D341Med (cell line): Measurements from ENCODE around the gene RHNO1.
"Not testable (repeated sequence)": the region's sequence is repeated elsewhere in the genome, so short reads cannot be mapped to it uniquely, and the experiment has no call there.

Experiments used
- DNase-seq: peaks from one replicate; pipeline ENCODE4 v3.0.0; 2012; ENCODE audit warnings: low spot score

Gene RHNO1

GRCh38 chr12:2858944-2859421, 18.0 kb upstream of the RHNO1 start:
- no peak for DNase-seq

- no peak for DNase-seq
These were observed 16.9 kb upstream of the RHNO1 start for GRCh38 chr12:2860170-2860569.

GRCh38 chr12:2862876-2863275, 14.1 kb upstream of the RHNO1 start:
- no peak for DNase-seq

GRCh38 chr12:2863402-2863801, 13.6 kb upstream of the RHNO1 start:
- not testable (repeated sequence) for DNase-seq

GRCh38 chr12:2864198-2864597, 12.8 kb upstream of the RHNO1 start:
- peak; percentile 17 for DNase-seq

GRCh38 chr12:2868986-2869632, 7.9 kb upstream of the RHNO1 start:
- not testable (repeated sequence) for DNase-seq

GRCh38 chr12:2876431-2877046, 484 bp upstream of the RHNO1 start:
- DNase-seq, result peak; percentile 55

GRCh38 chr12:2877953-2878732, 1.1 kb downstream of the RHNO1 start:
- DNase-seq, result no peak

- DNase-seq, result no peak
These were observed 2.8 kb downstream of the RHNO1 start for GRCh38 chr12:2879853-2880252.

GRCh38 chr12:2884810-2885209, 7.8 kb downstream of the RHNO1 start:
- DNase-seq, result no peak

GRCh38 chr12:2886768-2887450, 9.9 kb downstream of the RHNO1 start:
- no peak for DNase-seq

GRCh38 chr12:2890001-2890387, 13.0 kb downstream of the RHNO1 start:
- no peak for DNase-seq

- peak; percentile 99 for DNase-seq
These were observed 13.6 kb downstream of the RHNO1 start, which contains the start of gene TULP3 for GRCh38 chr12:2890388-2891239. Gene TULP3, plus strand, starts transcription at chr12:2890891. Its CDS starts 57 bp downstream, at chr12:2890948.

GRCh38 chr12:2891240-2892053, 14.4 kb downstream of the RHNO1 start:
- peak; percentile 79 for DNase-seq

GRCh38 chr12:2892246-2892645, 15.2 kb downstream of the RHNO1 start:
- no peak for DNase-seq

GRCh38 chr12:2893007-2893406, 16.0 kb downstream of the RHNO1 start:
- no peak for DNase-seq

GRCh38 chr12:2895051-2895451, 18.0 kb downstream of the RHNO1 start:
- no peak for DNase-seq

GRCh38 chr12:2895511-2895910, 18.5 kb downstream of the RHNO1 start:
- DNase-seq, result no peak

- DNase-seq, result no peak
These were observed 20.4 kb downstream of the RHNO1 start for GRCh38 chr12:2897418-2897817.

- no peak for DNase-seq
These were observed 23.6 kb downstream of the RHNO1 start for GRCh38 chr12:2900642-2901041.
